ENCODE measurements around the gene AP3S1. TPM values are rescaled to one million over a fixed set of nuclear protein-coding genes. Genes with fewer than 3 reads are reported as not detected.
A peak's percentile ranks its signal among the peaks of the same experiment; 100 is the strongest.

Gene AP3S1
- total RNA-seq, result 10 to 100 TPM in 5 of 6 donors, 1 to 10 TPM in 1; 8.9 to 81.1 (median 46.5) TPM

- ATAC-seq (ENCODE audit: low FRiP score in 2 of 2), result peak; percentile 98
- WGBS, 2 donors, result 14 to 27% methylated on average over 40 to 52 of the region's 65 CpGs
- peaks cover 45 to 58% (median 46%) of the 10 kb centered on the region in 4 donors for H3K4me1 ChIP-seq
Observed at GRCh38 chr5:115841382-115842088, at the start of gene AP3S1, which contains the start of gene ATG12. Gene AP3S1, plus strand, starts transcription at chr5:115841935. Its CDS starts 103 bp downstream, at chr5:115842038. Gene ATG12, minus strand, starts transcription at chr5:115841565. Its CDS starts 13 bp downstream, at chr5:115841552.

DNA sequence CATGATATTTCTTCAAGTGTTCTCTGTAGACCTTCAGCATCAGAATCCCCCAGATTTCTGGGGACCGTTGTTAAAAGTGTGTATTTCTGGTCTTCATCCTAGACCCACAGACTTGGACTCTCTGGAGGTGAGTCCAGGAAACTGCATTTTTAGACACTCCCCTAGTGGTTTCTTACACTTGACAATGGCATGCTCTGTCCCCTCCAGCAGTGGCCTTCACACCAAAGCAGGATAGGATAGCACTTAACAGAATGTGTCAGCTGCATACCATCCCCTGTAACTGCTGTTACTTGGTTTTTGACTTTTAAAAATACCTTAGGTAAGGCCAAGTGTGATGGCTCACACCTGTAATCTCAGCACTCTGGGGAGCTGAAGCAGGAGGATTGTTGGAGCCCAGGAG, 46.0 kb upstream of the AP3S1 start:
- H3K27ac ChIP-seq, result no peak overlapping the region
- ATAC-seq (ENCODE audit: low FRiP score in 2 of 2) (no peak), DNase-seq (no peak)
- no peaks in the 10 kb centered on the region for H3K36me3 ChIP-seq
- H3K27me3 ChIP-seq, result no peaks in the 10 kb centered on the region
- no peaks in the 10 kb centered on the region for H3K9me3 ChIP-seq
- no peak overlapping the region for H3K4me3 ChIP-seq
- TF ChIP-seq POLR2A (IDR thresholded peaks at IDR 0.05) (no peak), CTCF (IDR thresholded peaks at IDR 0.05) (no peak), EP300 (IDR thresholded peaks at IDR 0.05) (no peak), POLR2AphosphoS5 (IDR thresholded peaks at IDR 0.05) (no peak)
- no peaks in the 10 kb centered on the region for H3K4me1 ChIP-seq
- WGBS, 2 donors, result 90 to 96% methylated on average over 1 of the region's 1 CpG

More at GRCh38 chr5:115841382-115842088, at the start of gene AP3S1, which contains the start of gene ATG12:
- TF ChIP-seq POLR2AphosphoS5 (IDR thresholded peaks at IDR 0.05), result peak; percentile 89 to 90
- TF ChIP-seq CTCF (IDR thresholded peaks at IDR 0.05), result peak in 1 of 6 experiments; percentile 11
- TF ChIP-seq POLR2A (IDR thresholded peaks at IDR 0.05), result peak in 3 of 4 donors; percentile 79 to 93 (median 82)
- peak in 1 of 4 donors; percentile 19 for TF ChIP-seq EP300 (IDR thresholded peaks at IDR 0.05)
- no peaks in the 10 kb centered on the region for H3K27me3 ChIP-seq
- H3K4me3 ChIP-seq, result peak within 1 kb of the TSS; percentile 77 to 93 (median 80)
- H3K9me3 ChIP-seq, result no peaks in the 10 kb centered on the region
- peak within 1 kb of the TSS; percentile 84 to 96 (median 94) for H3K27ac ChIP-seq
- peak; percentile 92 to 99 for DNase-seq
- H3K36me3 ChIP-seq, result peaks cover under 1 to 11% (median 9%) of the 10 kb centered on the region in 4 donors

DNA sequence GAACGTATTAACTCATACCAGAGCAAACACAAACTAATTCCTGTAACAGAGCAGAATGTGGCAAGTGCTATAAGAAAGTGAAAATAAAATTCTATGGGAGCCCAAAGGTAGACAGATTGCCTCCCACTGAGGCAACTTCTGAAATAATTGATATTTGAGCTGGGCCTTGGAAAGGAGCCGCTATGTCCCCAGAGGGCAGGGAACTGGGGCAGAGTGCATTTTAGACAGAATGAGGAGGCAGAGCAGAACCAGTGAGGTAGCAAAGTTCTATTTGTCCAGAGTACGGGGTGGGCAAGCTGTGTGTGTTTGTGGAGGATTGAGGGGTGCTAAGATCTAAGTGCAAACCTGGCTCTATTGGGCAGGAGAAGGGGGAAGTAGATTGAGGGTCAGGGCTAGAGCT, 45.1 kb upstream of the AP3S1 start:
- TF ChIP-seq CTCF (IDR thresholded peaks at IDR 0.05) (no peak), POLR2A (IDR thresholded peaks at IDR 0.05) (no peak), EP300 (IDR thresholded peaks at IDR 0.05) (no peak), POLR2AphosphoS5 (IDR thresholded peaks at IDR 0.05) (no peak)
- no peak overlapping the region for H3K27ac ChIP-seq
- no peaks in the 10 kb centered on the region for H3K27me3 ChIP-seq
- no peak for DNase-seq
- no peak overlapping the region for H3K4me3 ChIP-seq
- no peaks in the 10 kb centered on the region for H3K4me1 ChIP-seq
- WGBS, 2 donors, result 93 to 98% methylated on average over 3 of the region's 3 CpGs
- no peak for ATAC-seq (ENCODE audit: low FRiP score in 2 of 2)
- no peaks in the 10 kb centered on the region for H3K36me3 ChIP-seq
- no peaks in the 10 kb centered on the region for H3K9me3 ChIP-seq

GRCh38 chr5:115798252-115798651, 43.5 kb upstream of the AP3S1 start:
- no peak overlapping the region for H3K27ac ChIP-seq
- WGBS, 2 donors, result 52% methylated on average over 2 of the region's 2 CpGs
- no peaks in the 10 kb centered on the region for H3K27me3 ChIP-seq
- no peaks in the 10 kb centered on the region for H3K4me1 ChIP-seq
- no peak overlapping the region for H3K4me3 ChIP-seq
- DNase-seq (no peak), ATAC-seq (ENCODE audit: low FRiP score in 2 of 2) (peak in 1 of 2 donors; percentile 19)
- TF ChIP-seq POLR2AphosphoS5 (IDR thresholded peaks at IDR 0.05), result no peak
- TF ChIP-seq CTCF (IDR thresholded peaks at IDR 0.05), result no peak
- TF ChIP-seq POLR2A (IDR thresholded peaks at IDR 0.05), result no peak
- TF ChIP-seq EP300 (IDR thresholded peaks at IDR 0.05), result no peak
- H3K36me3 ChIP-seq, result no peaks in the 10 kb centered on the region
- H3K9me3 ChIP-seq, result no peaks in the 10 kb centered on the region

Measured in upper lobe of left lung (tissue), 6 donors.